ENCODE measurements around the gene STPG4.
"Not testable (repeated sequence)": the region's sequence is repeated elsewhere in the genome, so short reads cannot be mapped to it uniquely, and the experiment has no call there.

The STPG4 gene

GRCh38 chr2:47155091-47155876 lies at the start of gene STPG4:
Gene STPG4 (minus strand): TSS chr2:47155308. CDS start chr2:47155251, 57 bp downstream.
- no peak for DNase-seq

GRCh38 chr2:47204691-47205090 lies 49.6 kb upstream of the STPG4 start:
- DNase-seq: no peak

GRCh38 chr2:47203995-47204394 lies 48.9 kb upstream of the STPG4 start:
- DNase-seq: no peak

- no peak for DNase-seq
These were observed 46.1 kb upstream of the STPG4 start for GRCh38 chr2:47201224-47201623.

- DNase-seq: no peak
These were observed 43.9 kb upstream of the STPG4 start for GRCh38 chr2:47198985-47199451.

GRCh38 chr2:47196499-47196898 lies 41.4 kb upstream of the STPG4 start:
- no peak for DNase-seq

GRCh38 chr2:47196046-47196445 lies 40.9 kb upstream of the STPG4 start:
- no peak for DNase-seq

GRCh38 chr2:47195148-47195547 lies 40.0 kb upstream of the STPG4 start:
- no peak for DNase-seq

GRCh38 chr2:47194410-47194809 lies 39.3 kb upstream of the STPG4 start:
- no peak for DNase-seq

GRCh38 chr2:47193607-47194006 lies 38.5 kb upstream of the STPG4 start:
- DNase-seq: no peak

GRCh38 chr2:47190188-47190881 lies 35.2 kb upstream of the STPG4 start:
- no peak for DNase-seq

GRCh38 chr2:47189635-47190034 lies 34.5 kb upstream of the STPG4 start:
- no peak for DNase-seq

- DNase-seq: no peak
These were observed 32.0 kb upstream of the STPG4 start for GRCh38 chr2:47187069-47187468.

- no peak for DNase-seq
These were observed 31.2 kb upstream of the STPG4 start for GRCh38 chr2:47186351-47186750.

GRCh38 chr2:47185098-47185497 lies 30.0 kb upstream of the STPG4 start:
- not testable (repeated sequence) for DNase-seq

- no peak for DNase-seq
These were observed 26.1 kb upstream of the STPG4 start for GRCh38 chr2:47181176-47181575.

- DNase-seq: no peak
These were observed 25.4 kb upstream of the STPG4 start for GRCh38 chr2:47180531-47180930.

GRCh38 chr2:47179388-47179787 lies 24.3 kb upstream of the STPG4 start:
- DNase-seq: peak; percentile 57

GRCh38 chr2:47178341-47178740 lies 23.2 kb upstream of the STPG4 start:
- no peak for DNase-seq

- no peak for DNase-seq
These were observed 22.0 kb upstream of the STPG4 start for GRCh38 chr2:47177043-47177565.

GRCh38 chr2:47174733-47175361 lies 19.7 kb upstream of the STPG4 start:
- no peak for DNase-seq

GRCh38 chr2:47173986-47174732 lies 19.1 kb upstream of the STPG4 start:
- no peak for DNase-seq
